GM21390 (cell line): Measurements from ENCODE around the gene PKD2.
"Not testable (repeated sequence)": the region's sequence is repeated elsewhere in the genome, so short reads cannot be mapped to it uniquely, and the experiment has no call there.

Experiments
- ATAC-seq: cut with Tn5 transposase; IDR thresholded peaks from one replicate; pipeline ENCODE4 v1.9.1; 2021; ENCODE audit not compliant: unreplicated experiment

PKD2 gene

DNA sequence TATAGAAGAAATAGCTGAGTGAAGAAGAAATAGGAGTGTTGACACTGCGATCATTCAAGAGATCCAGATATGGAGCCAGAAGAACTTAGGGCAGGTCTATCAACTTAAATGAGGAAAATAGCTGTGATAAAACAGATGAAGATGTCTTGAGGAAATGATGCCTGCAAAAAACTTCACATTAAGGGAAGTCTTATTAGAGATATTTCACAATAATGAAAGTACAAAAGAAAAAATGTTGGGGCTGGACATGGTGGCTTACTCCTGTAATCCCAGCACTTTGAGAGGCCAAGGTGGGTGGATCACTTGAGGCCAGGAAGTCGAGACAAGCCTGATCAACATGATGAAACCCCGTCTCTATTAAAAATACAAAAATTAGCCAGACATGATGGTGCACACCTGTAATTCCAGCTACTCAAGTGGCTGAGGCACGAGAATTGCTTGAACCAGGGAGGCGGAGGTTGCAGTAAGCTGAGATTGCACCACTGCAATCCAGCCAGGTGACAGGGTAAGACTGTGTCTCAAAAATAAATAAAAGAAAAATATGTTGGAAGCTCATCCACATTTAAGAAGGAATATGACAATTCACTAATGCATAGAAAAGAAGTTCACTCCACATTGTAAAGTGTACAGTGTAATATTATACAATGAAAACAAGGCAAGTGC is 56.3 kb downstream of the PKD2 start:
- no peak for ATAC-seq

- ATAC-seq = no peak
Observed at GRCh38 chr4:88064410-88064809, 57.0 kb downstream of the PKD2 start.

GRCh38 chr4:88070031-88070430 is 62.6 kb downstream of the PKD2 start:
- ATAC-seq = no peak

DNA sequence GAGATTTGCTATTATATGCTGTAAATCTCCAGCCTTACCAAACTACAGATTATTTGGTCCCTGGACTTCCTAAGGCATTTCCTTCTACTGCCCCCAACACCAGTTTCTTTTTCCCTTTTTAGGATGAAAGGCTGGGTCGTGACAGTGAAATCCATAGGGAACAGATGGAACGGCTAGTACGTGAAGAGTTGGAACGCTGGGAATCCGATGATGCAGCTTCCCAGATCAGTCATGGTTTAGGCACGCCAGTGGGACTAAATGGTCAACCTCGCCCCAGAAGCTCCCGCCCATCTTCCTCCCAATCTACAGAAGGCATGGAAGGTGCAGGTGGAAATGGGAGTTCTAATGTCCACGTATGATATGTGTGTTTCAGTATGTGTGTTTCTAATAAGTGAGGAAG is 67.9 kb downstream of the PKD2 start:
- ATAC-seq = no peak

DNA sequence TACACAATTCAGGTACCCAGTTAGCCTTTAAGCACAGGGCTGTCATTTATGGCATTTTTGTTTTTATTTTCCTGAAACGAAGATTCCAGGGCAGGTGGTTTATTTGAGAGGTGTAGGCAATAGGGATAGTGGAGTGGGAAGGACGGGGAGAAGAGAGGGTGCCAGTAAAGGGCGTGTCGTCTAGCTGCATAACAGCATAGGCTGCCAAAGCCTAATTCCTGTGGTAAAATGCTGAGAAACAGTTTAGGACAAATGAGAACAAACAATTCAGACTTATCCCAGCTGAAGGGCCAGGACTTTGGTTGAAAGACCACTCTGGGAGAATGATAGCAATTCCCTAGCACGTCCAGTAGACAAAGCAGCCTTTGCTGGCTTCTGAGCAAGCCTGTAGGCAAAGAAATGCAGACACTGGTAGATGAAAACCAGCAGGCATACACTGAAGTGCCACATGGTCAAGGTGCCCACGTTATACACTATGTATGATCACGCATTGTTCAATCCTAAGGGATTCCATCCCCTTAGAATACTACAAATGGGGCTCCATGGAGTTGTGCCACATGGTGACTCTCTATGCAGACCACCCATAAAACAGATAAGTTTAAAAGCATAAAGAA is 70.6 kb downstream of the PKD2 start:
- ATAC-seq = no peak

DNA sequence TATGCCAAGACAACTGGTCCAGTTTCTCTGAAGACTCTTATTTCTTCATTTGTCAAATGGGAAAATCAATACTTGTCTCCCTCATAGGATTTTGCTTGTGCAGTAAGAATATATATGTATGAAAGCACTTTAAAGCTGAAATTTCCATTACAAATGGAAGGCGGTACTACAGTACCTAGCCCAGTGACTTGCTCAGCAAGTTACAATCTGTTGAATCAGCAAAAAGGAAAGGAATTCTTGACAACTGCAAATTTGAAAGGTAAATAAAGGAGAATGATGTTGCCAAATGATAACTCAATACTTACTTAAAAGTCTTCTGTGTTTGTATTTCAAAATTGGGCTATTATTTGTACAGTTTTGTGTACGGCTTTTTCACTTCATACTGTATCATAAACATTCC is 71.1 kb downstream of the PKD2 start:
- ATAC-seq = no peak

GRCh38 chr4:88080626-88081025 is 73.2 kb downstream of the PKD2 start:
- ATAC-seq = no peak

- ATAC-seq = no peak
Observed at GRCh38 chr4:88087004-88087403, 79.6 kb downstream of the PKD2 start.

DNA sequence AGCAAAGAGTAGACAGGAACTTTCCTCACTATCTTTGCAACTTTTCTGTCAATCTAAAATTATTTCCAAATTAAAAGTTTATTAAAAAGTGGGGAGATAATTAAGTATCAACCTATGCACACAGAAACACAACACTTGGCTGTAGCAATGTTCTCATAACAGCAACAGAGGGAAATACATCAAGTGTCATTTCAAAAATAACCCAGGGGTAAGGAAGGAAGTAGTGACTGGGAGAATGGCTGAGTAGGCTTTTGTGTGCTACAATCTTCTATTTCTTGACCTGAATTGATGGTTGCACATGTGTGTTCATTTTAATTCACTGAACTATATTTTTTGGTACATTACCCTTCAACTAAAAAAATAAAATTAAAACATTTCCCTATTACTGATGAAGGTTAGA is 83.5 kb downstream of the PKD2 start:
- ATAC-seq = no peak

DNA sequence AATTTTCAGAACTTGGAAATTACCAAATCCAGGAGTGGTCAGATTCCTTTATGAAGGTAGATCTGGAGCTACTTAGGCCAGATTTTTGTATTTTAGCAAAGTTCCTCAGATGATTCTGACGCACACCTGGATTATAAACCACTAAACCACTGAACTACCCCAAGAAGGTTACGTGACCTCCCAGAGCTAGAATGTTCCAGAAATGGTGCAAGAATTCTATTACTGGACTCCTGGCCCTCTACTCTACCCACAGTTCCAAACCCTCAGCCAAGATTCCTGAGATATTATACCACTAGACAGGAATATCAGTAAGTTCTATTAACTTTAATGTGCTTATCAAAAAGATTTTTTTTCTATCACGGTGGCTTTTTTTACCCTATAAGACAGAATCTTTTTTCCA is 83.9 kb downstream of the PKD2 start:
- no peak for ATAC-seq

GRCh38 chr4:88093874-88094273 is 86.4 kb downstream of the PKD2 start:
- ATAC-seq = no peak

DNA sequence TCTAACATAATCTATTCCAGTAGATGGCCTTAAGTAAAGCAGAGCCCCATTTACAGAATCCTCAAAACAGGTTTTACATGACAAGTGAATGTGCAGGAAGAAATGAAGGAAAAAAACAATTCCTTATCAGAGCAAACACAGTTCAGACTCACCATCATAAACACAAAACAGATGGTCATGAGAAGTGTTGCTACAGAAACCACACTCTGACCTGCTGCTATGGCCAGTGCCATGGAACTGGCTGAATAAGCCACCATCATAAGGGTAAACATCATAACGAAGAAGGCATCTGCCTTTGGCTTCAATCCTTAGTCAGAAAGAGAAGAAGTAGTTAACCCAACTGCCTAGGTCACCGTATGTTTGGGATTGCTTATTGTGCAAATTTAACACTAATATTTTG is 89.9 kb downstream of the PKD2 start:
- no peak for ATAC-seq

DNA sequence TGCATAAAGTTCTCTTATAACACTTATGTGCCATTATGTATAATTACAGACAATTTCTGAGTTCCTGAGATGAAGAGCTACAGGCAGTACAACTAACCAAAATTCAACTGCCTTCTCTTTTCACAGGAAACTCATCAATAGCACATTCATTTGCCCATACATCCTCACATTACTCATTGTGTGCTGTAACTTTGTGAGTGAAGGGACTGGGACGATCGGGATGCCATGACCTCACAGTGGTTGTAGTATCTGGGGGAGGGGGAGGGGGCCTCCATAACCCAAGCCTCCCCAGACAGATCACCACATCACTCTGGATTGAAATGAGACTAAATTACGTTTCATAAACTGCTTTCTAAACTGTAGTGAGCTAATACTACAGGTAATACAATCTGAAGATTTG is 90.3 kb downstream of the PKD2 start:
- no peak for ATAC-seq

- ATAC-seq = no peak
Observed at GRCh38 chr4:88098993-88099752, 91.7 kb downstream of the PKD2 start.

DNA sequence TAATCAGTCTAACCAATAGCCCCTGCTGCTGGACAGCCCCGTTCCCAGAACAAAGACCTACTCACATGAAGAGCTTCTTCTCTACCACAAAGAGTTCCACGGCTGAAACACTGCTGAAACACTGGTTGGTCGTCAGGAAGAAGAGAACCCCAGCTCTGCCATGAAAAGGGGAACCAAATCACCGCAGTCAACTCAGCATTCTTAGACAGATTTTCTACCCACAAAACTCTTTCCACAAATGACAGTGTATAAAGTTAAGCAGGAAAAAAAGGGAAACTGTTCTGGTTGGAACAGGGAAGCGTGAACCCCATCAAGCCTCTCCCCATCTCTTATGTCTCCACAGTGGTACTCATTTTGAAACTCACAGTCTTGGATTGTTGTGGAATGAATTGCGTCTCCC is 93.7 kb downstream of the PKD2 start:
- no peak for ATAC-seq

GRCh38 chr4:88102026-88102425 is 94.6 kb downstream of the PKD2 start:
- ATAC-seq = no peak

GRCh38 chr4:88104902-88105610 is 97.6 kb downstream of the PKD2 start:
- no peak for ATAC-seq

GRCh38 chr4:88106205-88106604 is 98.8 kb downstream of the PKD2 start:
- ATAC-seq = no peak

DNA sequence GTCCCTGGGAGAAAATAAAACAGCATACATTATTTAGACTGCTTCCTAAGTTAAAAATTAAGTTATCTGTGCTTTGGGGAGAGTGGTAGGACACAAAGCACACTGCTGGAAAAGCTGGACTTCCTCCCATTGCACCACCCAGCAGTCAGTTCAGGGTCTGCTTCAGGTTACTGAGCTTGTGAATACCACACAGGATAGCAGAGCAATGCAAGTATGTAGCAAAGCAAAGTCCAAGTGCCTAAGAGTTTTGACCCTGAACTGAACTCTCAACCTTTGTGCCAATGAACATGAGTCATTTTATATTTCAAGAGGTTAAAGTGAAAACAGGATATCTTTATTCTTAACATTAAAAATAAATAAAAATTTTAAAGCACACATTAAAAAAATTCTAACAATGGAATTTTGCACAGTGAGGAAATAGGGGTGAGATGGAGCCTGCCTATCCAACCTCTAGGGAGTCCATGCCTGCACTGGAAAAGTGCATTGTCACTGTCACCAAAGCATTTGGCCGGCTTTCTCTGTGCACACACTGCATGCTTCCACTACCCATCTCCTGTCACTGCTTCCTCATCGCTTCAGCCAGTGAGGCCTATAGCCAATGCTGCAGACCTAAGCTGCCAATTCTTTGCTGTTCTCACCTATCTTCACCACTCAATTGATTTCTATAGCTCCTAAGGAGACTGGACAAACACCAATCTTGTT is 100.1 kb downstream of the PKD2 start:
- ATAC-seq = no peak

GRCh38 chr4:88108108-88108465 is 100.7 kb downstream of the PKD2 start:
- ATAC-seq = not testable (repeated sequence)

DNA sequence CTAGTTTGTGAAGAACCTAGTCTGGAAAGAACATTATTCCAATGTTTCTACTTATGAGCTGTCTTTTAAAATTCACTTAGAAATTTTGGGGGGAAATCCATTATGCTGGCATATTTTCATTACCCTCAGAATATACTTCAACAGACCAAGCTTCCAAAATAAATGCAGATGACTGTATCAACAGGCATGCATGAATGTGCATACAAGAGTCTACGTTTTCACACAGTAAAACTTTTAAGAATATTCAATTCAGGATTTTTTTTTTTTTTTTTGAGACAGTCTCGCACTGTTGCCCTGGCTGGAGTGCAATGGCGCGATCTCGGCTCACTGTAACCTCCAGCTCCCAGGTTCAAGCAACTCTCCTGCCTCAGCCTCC is 101.3 kb downstream of the PKD2 start:
- no peak for ATAC-seq
